Fibroblast of lung (primary cell): Measurements from ENCODE around the gene PPID.

Source experiments
- CTCF ChIP-seq, 2 donors: IDR thresholded peaks in 1 of 2; conservative IDR thresholded peaks in 1 of 2; 1 replicate in 1 of 2; 2 replicates in 1 of 2; pipeline ENCODE4 v1.5.1; 2011 to 2012; ENCODE audit warnings: low read length in 2 of 2, control low read depth in 1 of 2, inconsistent platforms in 1 of 2, low read depth in 1 of 2, mild to moderate bottlenecking in 1 of 2
- EZH2 ChIP-seq: IDR thresholded peaks from 2 replicates; pipeline ENCODE4 v1.5.1; 2012; ENCODE audit warnings: low read length, control low read depth, mild to moderate bottlenecking; ENCODE audit errors: missing control alignments

- TF ChIP-seq CTCF (conservative IDR thresholded peaks at IDR 0.05 in 1 of 2, IDR thresholded peaks at IDR 0.05 in 1 of 2; ENCODE audit: low read depth in 1 of 2, low read length in 2 of 2) (no peak), EZH2 (no peak)
Measured at GRCh38 chr4:158724637-158725036, 1.4 kb upstream of the PPID start.
